Body of pancreas (tissue), 4 donors: ENCODE measurements around the gene ARHGAP12. TPM values are rescaled to one million over a fixed set of nuclear protein-coding genes. Genes with fewer than 3 reads are reported as not detected.

Experiments used
- ATAC-seq: fragments of 150-250 bp; one replicate; pipeline ENCODE4 v1.9.1; 2016
- DNase-seq, 4 donors: peaks; one replicate each; pipeline ENCODE4 v3.0.0-alpha.2; 2019
- H3K27ac ChIP-seq, 4 donors: fragments of 200-600 bp; sonication (generic); 1 replicate in 3 of 4; 2 replicates in 1 of 4; pipeline versions ENCODE4 v1.5.1 to v1.6.1; 2016 to 2019; ENCODE audit warnings: mild to moderate bottlenecking in 1 of 4, mixed read lengths in 1 of 4, moderate library complexity in 1 of 4
- H3K27me3 ChIP-seq, 2 donors: fragments of 200-600 bp; sonication (generic); one replicate each; pipeline ENCODE4 v1.6.0; 2016; ENCODE audit warnings: mild to moderate bottlenecking in 1 of 2
- H3K36me3 ChIP-seq, 2 donors: fragments of 200-600 bp; sonication (generic); replicated peaks in 1 of 2; 2 replicates each; pipeline ENCODE4 v1.5.1; 2016; ENCODE audit warnings: low read depth in 2 of 2; ENCODE audit not compliant: insufficient read depth in 1 of 2
- H3K4me1 ChIP-seq: fragments of 200-600 bp; sonication (generic); one replicate; pipeline ENCODE4 v1.6.0; 2016
- H3K4me3 ChIP-seq, 2 donors: fragments of 200-600 bp; sonication (generic); 1 replicate in 1 of 2; 2 replicates in 1 of 2; pipeline ENCODE4 v1.5.1; 2016 to 2019
- H3K9me3 ChIP-seq, 3 donors: fragments of 200-600 bp; sonication (generic); 1 replicate in 2 of 3; 2 replicates in 1 of 3; pipeline ENCODE4 v1.5.1; 2016
- POLR2A ChIP-seq, 3 donors: fragments of 450-650 bp; IDR thresholded peaks; one replicate each; pipeline ENCODE4 v1.6.1; 2016; ENCODE audit warnings: antibody characterized with exemption in 3 of 3, mild to moderate bottlenecking in 2 of 3
- WGBS, 2 donors: methylation state at CpG; one replicate each; pipeline ENCODE4 v1.1.5; 2017; 5-methylcytosine and 5-hydroxymethylcytosine counted together
- intact Hi-C: fragments of 100-400 bp; cut with DNase I; formaldehyde crosslinking; loops from one replicate; pipeline ENCODE4 v1.15.1; 2023
- total RNA-seq, 2 donors: library from RNA; depleted of rRNA; stranded (reverse); fragments of >200 nt; gene quantifications; one replicate each; pipeline ENCODE4 v1.1.0, GENCODE V29; 2016
- TF ChIP-seq, protein P1 (sequence below), 7 experiments: fragments of 450-650 bp in 4 of 7; fragments of 200-600 bp in 3 of 7; sonication (generic) in 3 of 7; IDR thresholded peaks; one replicate each; pipeline ENCODE4 v1.5.1; 2016 to 2019; ENCODE audit warnings: antibody characterized with exemption in 7 of 7

Gene ARHGAP12
- total RNA-seq, 2 donors from 2014 or later: 34.3 to 39.4 TPM

DNA sequence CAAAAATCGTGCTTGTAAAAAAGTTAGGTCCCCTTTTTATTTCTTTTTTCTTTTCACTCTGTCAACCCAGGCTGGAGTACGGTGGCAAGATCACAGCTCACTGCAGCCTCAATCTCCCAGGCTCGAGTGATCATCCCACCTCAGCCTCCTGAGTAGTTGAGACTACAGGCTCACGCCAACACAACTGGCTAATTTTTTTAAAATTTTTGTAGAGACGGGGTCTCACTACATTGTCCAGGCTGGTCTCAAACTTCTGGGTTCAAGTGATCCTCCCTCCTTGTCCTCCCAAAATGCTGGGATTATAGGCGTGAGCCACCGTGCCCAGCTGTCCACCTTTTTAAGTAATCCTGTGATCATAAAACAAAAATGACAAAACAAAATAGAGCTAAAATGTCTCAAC lies 19.4 kb upstream of the ARHGAP12 start:
- Histone ChIP-seq H3K4me1 (peaks cover 35% of the 10 kb centered on the region), H3K27me3 (no peaks in the 10 kb centered on the region), H3K9me3 (no peaks in the 10 kb centered on the region), H3K27ac (peak overlapping the region in 3 of 4 donors; percentile 35 to 57 (median 48)), H3K4me3 (no peak overlapping the region), H3K36me3 (no peaks in the 10 kb centered on the region)
- DNase-seq (no peak), ATAC-seq (no peak)
- 58 to 62% methylated on average over 7 of the region's 7 CpGs for WGBS, 2 donors
- no peak for TF ChIP-seq POLR2A (IDR thresholded peaks at IDR 0.05)
- TF ChIP-seq, protein P1, sequence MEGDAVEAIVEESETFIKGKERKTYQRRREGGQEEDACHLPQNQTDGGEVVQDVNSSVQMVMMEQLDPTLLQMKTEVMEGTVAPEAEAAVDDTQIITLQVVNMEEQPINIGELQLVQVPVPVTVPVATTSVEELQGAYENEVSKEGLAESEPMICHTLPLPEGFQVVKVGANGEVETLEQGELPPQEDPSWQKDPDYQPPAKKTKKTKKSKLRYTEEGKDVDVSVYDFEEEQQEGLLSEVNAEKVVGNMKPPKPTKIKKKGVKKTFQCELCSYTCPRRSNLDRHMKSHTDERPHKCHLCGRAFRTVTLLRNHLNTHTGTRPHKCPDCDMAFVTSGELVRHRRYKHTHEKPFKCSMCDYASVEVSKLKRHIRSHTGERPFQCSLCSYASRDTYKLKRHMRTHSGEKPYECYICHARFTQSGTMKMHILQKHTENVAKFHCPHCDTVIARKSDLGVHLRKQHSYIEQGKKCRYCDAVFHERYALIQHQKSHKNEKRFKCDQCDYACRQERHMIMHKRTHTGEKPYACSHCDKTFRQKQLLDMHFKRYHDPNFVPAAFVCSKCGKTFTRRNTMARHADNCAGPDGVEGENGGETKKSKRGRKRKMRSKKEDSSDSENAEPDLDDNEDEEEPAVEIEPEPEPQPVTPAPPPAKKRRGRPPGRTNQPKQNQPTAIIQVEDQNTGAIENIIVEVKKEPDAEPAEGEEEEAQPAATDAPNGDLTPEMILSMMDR (IDR thresholded peaks at IDR 0.05): no peak
- intact Hi-C loops: no loop called here

DNA sequence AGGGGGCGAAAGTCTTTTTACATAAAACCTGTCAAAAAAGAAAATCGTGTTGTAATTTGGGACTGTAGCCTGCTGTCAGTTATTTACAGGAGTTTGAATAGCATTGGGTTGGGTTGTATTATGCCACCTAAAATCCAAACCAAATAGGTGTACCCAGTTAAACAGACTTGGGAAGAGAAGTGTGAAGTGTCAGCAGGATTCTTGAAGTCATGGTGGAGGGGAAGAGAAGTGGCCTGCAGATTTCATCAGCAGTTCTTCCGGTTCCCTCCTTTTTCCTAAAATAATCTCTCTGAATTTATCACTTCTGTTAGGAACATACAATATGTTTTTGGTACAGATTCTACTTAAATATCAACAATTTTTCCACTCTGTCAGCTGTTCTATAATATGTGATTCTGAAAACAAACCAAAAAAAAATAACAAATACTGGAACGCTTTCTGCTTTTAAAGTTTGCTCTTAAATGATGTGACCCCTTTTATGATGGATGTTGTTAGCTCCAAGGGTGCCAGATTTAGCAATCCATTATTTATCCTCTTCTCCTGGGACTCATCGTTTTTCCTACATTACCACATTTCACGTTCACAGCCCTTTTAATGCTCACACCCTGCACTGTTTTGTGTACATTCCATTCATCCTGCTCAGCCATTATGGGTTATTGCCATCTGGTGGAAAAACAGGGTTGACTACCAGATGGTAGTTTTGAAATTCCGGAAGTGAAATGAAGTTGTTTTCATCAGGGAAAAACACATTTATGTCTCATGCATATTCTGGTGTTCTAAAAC lies 18.7 kb upstream of the ARHGAP12 start:
- ATAC-seq: peak; percentile 69
- intact Hi-C loops: no loop called here
- WGBS, 2 donors: 42% methylated on average over 7 of the region's 7 CpGs

GRCh38 chr10:31945392-31945791 lies 16.8 kb upstream of the ARHGAP12 start:
- intact Hi-C loops: no loop called here
- Histone ChIP-seq H3K36me3 (no peaks in the 10 kb centered on the region), H3K4me1 (peaks cover 57% of the 10 kb centered on the region), H3K4me3 (no peak overlapping the region), H3K27ac (peak overlapping the region in 3 of 4 donors; percentile 78 to 87 (median 85)), H3K27me3 (no peaks in the 10 kb centered on the region), H3K9me3 (no peaks in the 10 kb centered on the region)
- DNase-seq: no peak
- WGBS, 2 donors: 67 to 69% methylated on average over 1 of the region's 1 CpG
- no peak for TF ChIP-seq POLR2A (IDR thresholded peaks at IDR 0.05)
- TF ChIP-seq, protein P1 (IDR thresholded peaks at IDR 0.05): no peak
- no peak for ATAC-seq

More for the DNA sequence above, 18.7 kb upstream of the ARHGAP12 start:
- peak in 3 of 4 donors; percentile 43 to 64 (median 48) for DNase-seq
- Histone ChIP-seq H3K4me1 (peaks cover 38% of the 10 kb centered on the region), H3K9me3 (no peaks in the 10 kb centered on the region), H3K4me3 (no peak overlapping the region), H3K27me3 (no peaks in the 10 kb centered on the region), H3K27ac (peak overlapping the region in 3 of 4 donors; percentile 35 to 57 (median 48)), H3K36me3 (no peaks in the 10 kb centered on the region)
- TF ChIP-seq, protein P1 (IDR thresholded peaks at IDR 0.05): peak; percentile 31 to 84 (median 81)
- no peak for TF ChIP-seq POLR2A (IDR thresholded peaks at IDR 0.05)

- ATAC-seq (peak; percentile 41), DNase-seq (peak; percentile 41 to 68 (median 62))
- Histone ChIP-seq H3K27ac (peak overlapping the region; percentile 59 to 87 (median 82)), H3K36me3 (no peaks in the 10 kb centered on the region), H3K27me3 (no peaks in the 10 kb centered on the region), H3K9me3 (no peaks in the 10 kb centered on the region), H3K4me1 (peaks cover 64% of the 10 kb centered on the region), H3K4me3 (no peak overlapping the region)
- intact Hi-C loops: no loop called here
- 40 to 50% methylated on average over 3 of the region's 3 CpGs for WGBS, 2 donors
- TF ChIP-seq POLR2A (IDR thresholded peaks at IDR 0.05): no peak
- TF ChIP-seq, protein P1 (IDR thresholded peaks at IDR 0.05): no peak
Measured at GRCh38 chr10:31944071-31944433, 15.4 kb upstream of the ARHGAP12 start.
